NAMALWA (cell line): ENCODE results near the gene CD36.
"Not testable (repeated sequence)": the region's sequence is repeated elsewhere in the genome, so short reads cannot be mapped to it uniquely, and the experiment has no call there.

Experiments
- DNase-seq: peaks from one replicate; pipeline ENCODE4 v3.0.0-alpha.2; 2015; ENCODE audit warnings: low spot score

CD36 gene

DNA sequence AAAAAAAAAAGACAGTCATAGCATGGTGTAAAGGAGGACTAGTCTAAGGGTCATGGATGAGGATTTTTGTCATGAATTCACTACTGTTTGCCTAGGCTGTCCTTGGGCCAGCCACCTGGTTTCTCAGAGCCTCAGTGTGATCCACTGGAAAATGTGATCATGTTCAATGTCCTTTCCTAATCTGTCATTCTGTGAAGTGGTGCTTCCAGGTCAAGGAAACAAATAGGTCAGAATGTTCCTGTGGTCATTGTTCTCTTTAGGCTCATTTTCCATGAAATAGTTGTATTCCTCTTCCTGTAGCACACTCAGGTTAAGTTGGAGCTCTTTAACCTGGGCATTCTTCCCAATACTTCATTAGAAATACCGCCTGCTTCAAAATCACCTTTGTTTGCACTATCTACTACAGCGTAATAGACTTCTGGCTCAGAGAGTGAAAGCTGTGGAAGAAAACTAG lies 16.5 kb downstream of the CD36 start:
- no peak for DNase-seq

DNA sequence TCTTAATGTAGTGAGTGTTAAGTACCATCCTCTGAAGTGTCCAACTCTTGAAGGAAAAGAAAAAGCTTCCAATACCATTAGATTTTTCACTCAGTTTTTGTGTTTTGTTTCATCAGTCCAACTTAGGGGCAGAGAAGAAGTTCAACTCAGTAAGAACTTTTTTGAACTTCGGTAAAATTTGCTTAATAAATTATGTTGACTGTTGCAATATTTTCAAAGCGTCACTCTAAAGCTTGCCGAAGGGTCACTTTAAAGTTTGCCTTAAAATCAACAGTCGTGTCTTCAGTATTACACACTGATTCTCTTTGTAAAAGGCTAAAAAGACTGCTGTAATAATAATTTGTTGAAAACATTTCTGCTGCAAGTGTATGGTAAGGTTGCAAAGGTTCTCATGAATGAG lies 17.6 kb downstream of the CD36 start:
- DNase-seq = no peak

DNA sequence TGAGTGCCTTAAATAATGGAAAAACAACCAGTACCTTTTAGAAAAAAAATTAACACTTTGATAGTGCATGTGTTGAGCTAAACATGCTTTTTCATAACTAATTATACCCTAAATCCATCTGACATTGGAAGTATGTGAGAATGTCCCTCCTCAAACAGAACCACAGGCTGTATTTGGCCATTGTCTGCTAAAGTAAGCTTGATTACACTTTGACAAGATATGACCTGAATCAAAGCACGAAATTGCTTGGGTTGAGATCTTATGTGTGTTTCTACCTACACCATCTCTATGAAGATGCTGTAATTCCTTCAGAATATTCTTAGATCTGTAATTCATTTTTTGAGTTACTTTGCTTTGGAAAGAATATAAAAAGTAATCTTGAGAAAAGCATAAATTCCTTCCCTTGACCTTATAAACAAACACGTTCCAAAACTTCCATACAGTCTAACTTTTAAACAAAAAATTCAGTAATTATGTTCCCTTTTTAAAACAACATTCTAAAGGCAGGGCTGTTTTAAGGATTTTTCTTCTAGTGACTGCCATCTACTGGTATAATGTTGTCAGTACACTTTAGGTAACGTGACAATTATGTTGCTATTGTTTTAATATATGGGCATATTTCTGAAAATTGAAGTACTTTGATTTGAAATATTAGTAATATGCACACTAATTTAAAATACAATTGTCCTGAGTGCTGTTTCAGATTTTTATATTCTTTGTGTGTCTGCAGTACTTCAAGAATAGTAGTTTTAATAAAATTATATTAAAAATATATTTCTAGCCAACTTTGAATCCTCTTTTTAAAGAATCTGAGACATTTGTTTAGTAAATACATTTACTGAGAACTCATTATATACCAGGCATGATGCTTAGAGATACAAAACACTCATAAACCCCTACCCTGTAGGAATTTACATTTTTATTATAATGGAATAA lies 20.9 kb downstream of the CD36 start:
- peak; percentile 70 for DNase-seq

DNA sequence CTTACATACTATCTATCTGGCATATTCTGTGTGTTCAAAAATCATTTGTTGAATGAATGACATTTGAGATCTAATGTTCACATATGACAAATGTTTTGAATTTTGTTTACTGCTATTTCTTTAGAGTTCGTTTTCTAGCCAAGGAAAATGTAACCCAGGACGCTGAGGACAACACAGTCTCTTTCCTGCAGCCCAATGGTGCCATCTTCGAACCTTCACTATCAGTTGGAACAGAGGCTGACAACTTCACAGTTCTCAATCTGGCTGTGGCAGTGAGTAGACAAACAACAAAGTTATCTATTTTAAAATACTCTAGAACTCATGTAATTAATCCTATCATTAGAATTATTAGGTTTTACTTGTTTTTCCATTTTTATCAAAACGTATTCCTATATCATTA lies 22.5 kb downstream of the CD36 start:
- DNase-seq = no peak

DNA sequence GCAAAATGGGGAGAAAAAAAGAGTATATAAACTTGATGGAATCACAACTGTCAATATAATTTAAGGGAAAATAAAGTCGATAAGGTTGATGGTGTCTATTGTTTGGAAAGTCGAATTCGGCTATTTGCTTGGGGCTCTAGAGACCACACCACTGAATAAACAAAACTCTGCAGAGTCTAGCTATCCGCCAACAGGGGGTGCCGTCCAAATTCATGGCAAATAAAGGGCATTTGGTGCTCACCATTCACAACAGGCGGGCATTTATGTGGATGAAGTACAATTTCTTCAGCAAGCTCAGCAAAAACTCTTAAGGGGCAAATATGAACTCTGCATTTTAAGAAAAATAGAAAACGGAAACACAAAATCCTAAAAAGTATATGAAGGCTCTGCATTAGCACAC lies 23.3 kb downstream of the CD36 start:
- DNase-seq = peak; percentile 26

DNA sequence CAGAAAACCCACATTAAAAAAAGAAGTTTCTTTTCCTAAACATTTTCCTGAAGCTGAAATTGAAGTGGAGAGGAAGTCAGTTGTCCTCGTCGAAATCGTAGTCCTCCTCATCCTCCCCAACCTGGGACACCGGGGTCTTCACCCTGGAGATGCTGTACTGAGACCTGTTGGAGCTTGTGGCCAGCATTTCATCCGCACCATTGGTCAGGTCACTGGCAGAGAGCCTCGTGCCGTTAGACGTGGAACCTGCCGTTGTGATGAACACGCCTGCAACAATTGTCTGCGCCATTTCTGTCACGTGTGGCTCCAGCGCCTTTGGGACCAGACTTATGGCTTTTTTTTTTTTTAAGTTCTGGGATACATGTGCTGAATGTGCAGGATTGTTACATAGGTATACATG lies 23.8 kb downstream of the CD36 start:
- no peak for DNase-seq

DNA sequence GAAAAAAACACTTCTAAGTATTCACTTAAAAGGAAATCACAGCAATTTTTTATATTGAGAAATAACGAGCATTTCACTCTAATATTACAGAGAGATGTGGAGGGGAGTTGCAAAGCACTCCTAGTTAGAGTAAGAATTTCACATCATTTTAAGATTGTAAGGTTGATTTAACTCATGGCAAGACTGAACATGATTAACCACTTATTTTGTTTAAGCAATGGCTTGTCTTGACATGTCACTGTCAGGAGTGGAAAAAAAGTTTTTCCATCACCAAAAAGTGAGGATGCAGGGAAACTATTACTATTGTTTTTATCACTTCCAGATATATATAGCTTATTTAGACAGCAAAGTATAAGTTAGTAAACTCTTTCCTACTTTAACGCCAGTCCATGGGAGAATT lies 27.1 kb downstream of the CD36 start:
- no peak for DNase-seq

DNA sequence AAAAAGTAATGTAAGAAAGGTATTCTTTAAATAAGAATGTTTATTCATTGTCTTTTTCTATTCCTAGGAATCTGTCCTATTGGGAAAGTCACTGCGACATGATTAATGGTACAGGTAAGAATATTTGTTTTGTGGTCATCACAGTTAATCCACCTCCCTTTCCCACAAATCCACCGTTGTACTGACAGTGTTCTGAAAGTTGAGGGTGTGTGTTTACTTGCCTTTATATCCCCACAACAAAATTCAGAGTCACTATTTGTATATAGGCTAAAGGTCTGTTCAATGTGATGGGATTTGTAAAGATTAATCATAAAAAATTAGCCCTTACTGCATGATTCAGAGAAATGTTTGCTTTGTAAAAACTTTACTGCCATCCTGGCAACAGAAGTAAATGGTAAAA lies 27.9 kb downstream of the CD36 start:
- no peak for DNase-seq

DNA sequence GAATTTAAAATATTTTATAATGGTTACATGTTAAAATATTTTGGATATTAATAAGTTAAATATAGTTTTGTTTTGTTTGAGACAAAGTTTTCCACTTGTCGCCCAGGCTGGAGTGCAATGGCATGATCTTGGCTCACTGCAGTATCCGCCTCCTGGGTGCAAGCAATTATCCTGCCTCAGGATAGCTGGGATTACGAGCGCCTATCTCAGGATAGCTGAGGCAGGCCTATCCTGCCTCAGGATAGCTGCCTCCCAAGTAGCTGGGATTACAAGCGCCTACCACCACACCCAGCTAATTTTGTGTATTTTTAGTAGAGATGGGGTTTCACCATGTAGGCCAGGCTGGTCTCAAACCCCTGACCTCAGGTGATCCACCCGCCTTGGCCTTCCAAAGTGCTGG lies 30.9 kb downstream of the CD36 start:
- DNase-seq = not testable (repeated sequence)

DNA sequence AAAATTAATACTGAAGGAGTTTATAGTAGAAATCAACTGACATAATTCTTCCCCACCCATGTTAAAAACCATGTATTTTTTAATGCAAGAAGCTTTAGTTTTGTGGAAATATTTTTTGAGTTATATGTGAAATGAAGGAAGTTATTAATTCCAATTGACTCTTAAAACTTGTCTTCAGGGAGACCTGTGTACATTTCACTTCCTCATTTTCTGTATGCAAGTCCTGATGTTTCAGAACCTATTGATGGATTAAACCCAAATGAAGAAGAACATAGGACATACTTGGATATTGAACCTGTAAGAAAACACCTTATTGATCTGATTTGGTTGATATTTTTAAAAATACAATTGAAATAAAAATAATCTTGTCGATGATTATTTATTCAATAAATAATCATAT lies 33.3 kb downstream of the CD36 start:
- DNase-seq = no peak

DNA sequence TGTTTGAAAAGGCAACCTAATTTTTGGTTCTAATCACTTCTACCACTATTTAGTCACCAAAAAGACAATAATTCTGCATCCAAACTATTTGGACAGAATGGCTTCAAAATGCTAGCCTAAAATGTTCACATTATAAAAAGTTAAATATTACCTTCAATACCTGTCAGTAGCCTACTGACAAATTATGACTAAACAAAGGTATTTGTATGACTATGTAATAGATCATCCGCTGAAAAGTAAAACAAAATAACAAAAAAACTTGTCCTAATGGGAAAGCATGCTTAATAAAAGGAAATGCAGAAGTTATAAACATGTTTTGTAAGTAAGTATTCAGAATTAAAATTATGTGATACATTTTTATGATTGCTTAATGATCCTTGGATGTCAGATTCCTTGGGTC lies 36.6 kb downstream of the CD36 start:
- DNase-seq = no peak

DNA sequence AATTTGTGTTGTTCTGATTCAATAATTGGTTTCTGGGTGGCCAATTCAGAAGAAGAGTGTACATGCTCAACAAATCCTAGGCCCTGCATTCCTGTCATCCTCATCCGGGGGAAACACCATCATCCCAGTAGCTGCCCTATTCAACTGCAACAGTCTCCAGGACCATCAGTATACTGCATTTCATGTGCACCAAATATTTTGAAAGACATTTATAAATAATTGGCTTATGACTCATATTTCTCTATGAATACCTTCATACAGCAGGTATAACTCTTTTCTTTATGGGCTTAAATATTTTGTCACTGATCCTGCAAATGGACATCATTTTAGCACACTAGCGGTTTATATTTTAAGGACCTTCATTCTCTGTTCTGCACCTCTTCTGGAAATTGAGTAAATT lies 38.0 kb downstream of the CD36 start:
- no peak for DNase-seq

DNA sequence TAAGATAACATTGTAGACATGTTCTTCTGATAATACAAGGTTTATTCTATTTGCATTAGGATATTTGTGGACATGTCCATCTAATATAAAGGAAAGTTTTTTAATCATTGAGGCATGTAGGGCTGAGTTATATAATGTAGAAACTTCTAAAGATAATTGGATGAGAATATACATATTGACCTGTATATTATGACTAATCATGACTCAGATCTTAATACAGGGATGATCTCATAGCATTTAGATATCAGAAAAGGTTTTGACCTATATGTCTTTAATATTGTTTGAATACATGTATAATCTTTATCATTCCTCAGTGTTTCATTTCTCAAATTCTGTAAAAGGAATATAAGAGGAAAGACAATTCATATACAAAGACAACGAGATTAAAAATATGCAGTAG lies 39.2 kb downstream of the CD36 start:
- no peak for DNase-seq

DNA sequence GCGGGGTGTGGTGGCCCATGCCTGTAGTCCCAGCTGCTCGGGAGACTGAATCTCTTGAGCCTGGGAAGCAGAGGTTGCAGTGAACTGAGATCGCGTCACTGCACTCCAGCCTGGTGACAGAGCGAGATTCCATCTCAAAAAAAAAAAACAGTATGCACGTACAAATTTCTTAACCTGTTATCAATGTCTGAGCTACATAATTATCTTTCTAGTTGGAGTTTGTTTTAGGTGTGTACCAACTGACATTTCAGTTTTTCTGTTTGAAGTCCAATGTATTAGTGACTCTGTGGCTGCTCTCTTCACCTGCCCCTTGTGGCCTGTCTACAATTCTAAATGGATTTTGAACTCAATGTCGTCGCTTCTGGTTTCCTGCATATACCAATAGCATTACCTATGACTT lies 40.3 kb downstream of the CD36 start:
- no peak for DNase-seq

DNA sequence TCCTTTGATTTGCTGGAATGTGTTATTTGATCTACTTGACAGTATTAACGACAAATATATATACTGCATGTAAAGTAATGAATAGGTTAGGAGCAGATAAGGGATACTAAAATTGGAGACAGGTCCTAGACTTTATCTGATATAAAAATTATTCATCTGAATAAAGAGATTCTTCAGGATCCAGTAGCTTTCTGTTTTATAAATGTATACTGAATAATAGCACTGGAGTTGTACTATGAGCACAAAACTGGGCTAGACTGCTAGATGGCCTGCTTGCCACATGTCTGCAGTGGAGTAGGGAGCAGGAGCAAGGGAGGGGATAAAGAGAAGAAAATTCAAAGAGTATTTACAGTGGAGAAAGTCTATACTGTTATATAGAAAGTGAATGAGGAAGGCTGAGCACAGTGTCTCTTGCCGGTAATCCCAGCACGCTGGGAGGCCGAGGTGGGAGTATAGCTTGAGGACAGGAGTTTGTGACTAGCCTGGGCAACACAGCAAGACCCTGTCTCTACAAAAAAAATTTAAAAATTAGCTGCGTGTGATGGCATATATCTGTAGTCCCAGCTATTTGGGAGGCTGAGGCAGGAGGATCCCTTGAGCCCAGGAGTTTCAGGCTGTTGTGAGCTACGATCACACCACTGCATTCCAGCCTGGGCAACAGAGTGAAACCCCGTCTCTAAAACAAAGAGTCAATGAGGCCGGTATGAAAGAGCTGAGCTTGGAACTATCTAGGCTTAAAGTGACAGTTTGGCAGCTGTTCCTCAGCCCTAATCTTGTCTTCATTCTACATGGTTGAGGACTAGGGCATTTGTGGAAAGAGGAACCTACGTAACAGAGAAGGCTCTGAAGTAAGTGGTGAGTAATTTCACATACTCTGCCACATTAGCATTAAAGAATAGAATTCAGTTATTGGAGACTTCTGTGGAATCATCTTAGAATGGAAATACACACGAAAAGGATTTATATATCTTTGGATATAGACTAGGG lies 41.8 kb downstream of the CD36 start:
- no peak for DNase-seq

DNA sequence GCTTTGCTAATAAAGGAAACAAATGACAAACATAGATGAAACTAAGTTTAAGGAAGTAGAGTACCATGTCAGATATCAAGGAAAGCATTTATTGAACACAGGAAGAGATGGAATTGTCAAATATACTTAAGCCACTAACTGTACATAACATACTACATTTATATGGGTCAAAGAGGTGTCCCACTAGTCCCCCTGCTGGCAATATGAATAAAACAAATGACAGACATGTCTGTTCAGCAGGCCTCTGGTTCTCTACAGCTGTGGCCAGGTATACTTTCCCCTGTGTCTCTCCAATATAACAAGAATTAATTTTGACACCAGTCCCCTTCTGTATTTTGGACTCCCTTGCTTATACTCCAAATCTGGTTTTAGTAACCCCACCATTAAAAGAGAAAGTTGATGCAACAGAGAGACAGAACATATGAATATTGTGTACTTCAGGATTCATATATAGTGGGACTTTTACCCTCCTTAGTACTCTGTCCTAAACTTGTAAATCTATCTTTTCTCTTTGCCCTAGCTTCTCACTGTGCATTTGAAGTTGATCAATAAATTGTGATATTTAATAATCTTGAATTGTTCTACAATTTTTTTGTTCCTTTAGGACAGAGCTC lies 42.9 kb downstream of the CD36 start:
- DNase-seq = peak; percentile 64

DNA sequence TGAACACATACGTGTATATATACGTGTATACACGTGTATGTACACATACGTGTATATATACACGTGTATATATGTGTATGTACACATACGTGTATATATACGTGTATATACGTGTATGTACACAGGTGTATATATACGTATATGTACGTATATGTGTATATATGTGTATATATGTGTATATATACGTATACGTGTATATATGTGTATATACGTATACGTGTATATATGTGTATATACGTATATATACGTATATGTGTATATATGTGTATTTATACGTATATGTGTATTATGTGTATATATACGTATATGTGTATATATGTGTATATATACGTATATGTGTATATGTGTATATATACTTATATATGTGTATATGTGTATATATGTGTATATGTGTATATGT lies 44.3 kb downstream of the CD36 start:
- no peak for DNase-seq

DNA sequence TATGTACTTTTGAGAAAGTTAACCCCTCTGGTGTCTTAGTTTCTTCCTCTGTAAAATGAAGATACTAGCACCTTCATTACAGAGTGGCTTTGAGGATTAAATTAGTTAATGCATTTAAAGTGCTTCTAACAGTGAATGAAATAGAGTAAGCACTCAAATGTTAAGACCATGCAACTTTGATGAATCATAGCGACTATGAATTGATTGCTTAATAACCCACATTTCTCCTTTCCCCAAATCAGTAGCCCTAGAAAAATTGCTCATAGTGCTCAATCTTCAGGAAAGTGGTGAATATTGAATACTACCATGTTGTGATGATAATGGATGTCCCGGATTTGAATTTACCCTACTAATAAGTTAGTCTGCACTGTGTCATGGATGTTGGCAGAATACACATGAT lies 48.1 kb downstream of the CD36 start:
- no peak for DNase-seq

DNA sequence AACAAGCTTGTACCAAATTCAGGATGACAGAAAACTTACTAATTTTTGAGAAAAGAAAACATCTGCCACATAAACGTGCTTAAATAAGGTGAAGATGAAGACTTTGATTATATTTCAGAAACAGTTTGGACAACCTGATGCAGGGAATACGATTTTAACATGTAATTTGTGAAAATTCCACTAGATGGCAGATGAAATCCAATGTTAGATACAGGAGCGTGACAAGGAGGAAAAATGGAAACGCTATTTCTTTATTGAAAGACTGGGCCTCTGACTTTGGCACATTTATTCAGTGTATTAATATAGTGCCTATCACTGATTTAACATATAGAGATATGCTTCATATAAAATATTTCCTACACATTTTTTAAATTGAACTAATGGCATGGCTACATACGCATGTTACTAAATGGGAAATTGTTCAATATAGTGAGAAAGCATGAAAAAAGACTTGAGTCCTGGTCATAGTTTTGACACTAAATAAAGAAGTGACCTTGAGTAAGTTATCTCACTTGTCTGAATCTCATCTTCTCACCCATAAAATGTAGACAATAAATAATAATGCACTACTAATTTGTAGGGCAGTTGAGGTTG lies 60.7 kb downstream of the CD36 start:
- DNase-seq = peak; percentile 77

DNA sequence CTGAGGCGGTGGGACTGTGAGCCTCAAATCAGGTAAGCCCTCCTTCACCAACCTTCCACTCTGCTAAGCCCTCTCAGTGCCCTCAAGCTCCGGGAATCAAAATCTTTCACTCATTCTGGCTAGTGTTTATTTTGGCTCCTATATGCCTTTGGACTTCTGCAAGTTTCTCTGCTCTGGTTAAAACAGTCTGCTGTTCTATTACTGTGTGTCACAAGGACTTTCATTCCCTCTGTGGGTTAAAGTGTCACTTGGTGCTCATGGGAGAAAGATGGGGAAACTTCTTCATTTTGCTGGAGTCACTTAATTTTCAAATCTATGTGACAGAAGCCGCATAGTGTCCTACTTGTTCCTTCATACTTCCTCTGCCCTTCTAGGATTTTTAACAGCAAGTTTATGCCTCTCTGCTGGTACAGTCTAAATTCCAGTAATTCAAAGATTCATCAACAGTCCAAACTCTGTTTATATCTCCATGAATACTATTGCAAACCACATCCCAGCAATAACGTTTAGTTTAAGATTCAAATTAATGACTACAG lies 61.3 kb downstream of the CD36 start:
- no peak for DNase-seq

DNA sequence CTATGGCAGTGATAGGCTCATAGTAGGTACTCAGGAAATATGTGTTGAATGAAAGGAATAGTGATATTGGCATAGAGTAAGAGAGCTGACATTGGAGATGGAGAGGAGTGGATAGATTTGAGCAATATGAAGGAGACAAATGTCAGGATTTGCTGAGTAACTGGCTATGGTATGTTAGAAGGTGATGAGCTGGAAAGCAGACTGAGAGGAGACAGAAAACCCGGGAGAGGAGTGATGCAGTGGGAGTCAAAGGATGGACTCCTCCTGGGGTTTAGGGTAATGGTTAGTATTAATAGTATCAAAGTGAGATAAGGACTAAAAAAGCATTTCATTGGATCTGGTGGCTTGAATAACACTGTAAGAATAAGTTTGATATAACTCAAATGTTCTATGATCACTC lies 64.8 kb downstream of the CD36 start:
- no peak for DNase-seq
